HG03520 (cell line): ENCODE measurements around the gene GIMAP6.
"Not testable (repeated sequence)": the region's sequence is repeated elsewhere in the genome, so short reads cannot be mapped to it uniquely, and the experiment has no call there.

ENCODE experiments used
- ATAC-seq: cut with Tn5 transposase; IDR thresholded peaks from one replicate; pipeline ENCODE4 v1.9.1; 2021; ENCODE audit warnings: mild to moderate bottlenecking, moderate library complexity; ENCODE audit not compliant: unreplicated experiment

GIMAP6 gene

GRCh38 chr7:150631866-150632864 lies at the start of gene GIMAP6:
Gene GIMAP6 (minus strand): TSS chr7:150632385. CDS start chr7:150630142, 2,243 bp downstream.
- ATAC-seq = peak; percentile 71

DNA sequence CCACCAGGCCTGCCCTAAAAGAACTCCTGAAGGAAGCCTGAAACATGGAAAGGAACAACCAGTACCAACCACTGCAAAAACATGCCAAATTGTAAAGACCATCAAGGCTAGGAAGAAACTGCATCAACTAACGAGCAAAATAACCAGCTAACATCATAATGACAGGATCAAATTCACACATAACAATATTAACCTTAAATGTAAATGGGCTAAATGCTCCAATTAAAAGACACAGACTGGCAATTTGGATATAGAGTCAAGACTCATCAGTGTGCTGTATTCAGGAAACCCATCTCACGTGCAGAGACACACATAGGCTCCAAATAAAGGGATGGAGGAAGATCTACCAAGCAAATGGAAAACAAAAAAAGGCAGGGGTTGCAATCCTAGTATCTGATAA lies 48.2 kb upstream of the GIMAP6 start:
- not testable (repeated sequence) for ATAC-seq

- ATAC-seq = not testable (repeated sequence)
These were observed 46.4 kb upstream of the GIMAP6 start for GRCh38 chr7:150678601-150679000.

- ATAC-seq = not testable (repeated sequence)
These were observed 44.7 kb upstream of the GIMAP6 start for GRCh38 chr7:150676854-150677253.

DNA sequence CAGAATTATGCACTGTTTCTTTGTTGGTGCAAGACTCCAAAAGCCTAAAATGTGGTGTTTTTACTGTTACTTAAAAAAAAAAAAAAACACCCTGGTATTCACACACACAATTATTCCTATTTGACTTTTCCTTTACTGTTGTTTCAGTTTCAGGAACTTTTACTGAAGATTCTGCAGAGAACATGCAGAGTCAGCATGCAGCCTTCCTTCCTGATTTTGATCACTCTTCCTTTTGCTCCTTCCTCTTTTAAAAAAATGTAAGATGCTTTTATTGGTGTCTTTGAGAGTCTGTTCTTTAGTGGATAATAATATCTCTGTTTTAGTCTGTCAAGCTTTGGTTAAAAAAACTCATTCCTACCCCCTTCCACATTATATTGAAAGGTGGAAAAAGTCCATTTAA lies 44.1 kb upstream of the GIMAP6 start:
- not testable (repeated sequence) for ATAC-seq

DNA sequence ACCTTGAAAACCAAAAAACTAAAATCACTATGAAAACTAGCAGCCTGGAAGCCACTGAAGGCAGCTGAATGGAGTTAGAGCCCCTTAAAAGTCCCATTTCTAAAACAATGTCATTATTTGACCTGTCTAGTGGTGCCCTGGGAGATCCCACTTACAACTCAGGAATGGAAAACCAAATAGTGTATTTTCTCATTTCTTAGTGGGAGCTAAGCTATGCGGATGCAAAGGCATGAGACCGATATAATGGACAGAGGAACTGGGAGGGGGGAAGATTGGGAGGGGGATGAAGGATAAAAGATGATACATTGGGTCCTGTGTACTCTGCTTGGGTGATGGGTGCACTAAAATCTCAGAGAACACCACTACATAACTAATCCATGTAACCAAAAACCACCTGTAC lies 43.5 kb upstream of the GIMAP6 start:
- no peak for ATAC-seq

DNA sequence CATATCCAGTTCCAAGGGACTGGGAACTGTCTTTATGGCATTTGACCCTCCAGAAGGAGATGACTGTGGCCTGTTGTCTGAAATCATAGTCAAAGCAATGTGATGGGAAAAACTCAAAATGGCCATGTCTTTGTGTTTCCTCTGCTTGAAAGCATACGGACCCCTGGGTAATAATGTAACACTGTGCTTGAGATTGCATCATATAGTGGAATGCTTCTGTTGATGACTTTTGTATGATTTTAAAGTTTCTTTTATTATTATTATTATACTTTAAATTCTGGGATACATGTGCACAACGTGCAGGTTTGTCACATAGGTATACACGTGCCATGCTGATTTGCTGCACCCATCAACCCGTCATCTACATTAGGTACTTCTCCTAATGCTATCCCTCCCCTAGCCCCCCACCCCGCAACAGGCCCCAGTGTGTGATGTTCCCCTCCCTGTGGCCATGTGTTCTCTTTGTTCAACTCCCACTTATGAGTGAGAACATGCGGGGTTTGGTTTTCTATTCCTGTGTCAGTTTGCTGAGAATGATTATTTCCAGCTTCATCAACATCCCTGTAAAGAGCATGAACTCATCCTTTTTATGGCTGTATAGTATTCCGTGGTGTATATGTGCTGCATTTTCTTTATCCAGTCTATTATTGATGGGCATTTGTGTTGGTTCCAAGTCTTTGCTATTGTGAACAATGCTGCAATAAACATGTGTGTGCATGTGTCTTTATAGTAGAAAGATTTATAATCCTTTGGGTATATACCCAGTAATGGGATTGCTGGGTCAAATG lies 39.8 kb upstream of the GIMAP6 start:
- not testable (repeated sequence) for ATAC-seq

- ATAC-seq = no peak
These were observed 36.8 kb upstream of the GIMAP6 start for GRCh38 chr7:150668977-150669376.

GRCh38 chr7:150668472-150668911 lies 36.3 kb upstream of the GIMAP6 start:
- peak; percentile 76 for ATAC-seq

DNA sequence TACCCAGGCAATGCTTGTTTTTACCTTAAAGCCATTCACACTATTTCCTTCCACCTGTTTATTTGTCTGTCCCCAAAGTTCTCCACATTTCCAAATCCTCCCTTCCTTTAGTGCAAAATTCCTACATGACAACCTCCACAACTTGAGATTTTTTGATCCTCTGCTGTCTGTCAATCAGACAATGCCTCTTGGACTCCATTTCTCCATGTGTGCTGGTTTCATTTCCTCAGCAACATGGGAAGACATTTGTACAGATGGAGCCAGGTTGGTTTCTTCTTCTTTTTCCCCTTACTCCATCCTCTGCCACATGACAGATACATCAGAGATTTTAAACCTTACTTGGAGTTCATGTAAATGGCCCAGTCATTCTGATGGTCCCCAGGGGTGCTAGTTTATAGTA lies 34.2 kb upstream of the GIMAP6 start:
- no peak for ATAC-seq

DNA sequence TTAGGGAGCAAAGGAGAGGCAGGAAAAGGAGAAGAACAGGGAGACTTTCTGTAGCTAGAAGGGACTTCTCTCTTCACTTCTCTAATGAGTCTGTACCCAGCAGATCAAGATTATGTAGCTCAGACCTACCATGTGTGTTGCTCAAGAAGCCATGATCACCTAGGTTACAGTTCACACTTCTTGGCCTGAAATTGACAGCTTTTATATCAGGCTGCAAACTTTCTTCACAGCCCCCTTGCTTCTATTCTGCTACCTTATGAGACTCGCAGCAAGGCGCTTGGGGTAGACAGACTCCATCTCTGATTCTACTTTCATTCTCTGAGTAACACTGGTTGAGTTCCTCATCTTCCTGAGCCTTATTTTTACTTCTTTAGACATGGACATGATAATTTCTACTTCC lies 33.7 kb upstream of the GIMAP6 start:
- ATAC-seq = no peak

DNA sequence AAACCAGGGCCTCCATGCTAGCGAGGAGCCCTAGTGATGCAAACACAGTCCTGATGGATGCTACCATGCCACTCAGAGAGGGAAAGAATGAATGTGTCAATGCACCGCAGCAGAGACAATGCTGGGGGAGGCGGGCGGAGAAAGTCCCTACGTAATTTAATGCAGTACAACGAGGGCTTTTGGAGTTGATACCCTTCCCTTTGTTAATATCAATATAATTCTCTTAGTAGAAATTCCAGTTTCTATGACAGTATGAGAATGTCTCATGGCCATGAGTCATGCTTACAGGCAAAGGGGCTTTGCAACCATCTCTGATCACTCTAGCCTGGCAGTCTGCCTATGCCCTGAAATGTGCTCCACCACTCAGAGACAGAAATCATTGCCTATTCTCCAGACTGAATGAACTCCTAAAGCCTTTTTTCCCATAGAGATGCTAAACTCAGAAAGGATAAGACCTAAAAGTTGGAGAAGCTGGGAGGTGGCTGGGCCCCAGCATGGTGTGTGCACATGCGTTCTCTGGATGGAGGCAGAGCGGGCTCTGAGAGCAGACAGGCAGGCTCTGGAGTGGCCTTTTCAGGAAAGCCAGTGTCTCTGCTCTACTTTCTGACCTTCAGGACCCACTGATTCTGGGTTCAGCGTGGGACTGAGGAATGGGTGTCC lies 33.0 kb upstream of the GIMAP6 start:
- no peak for ATAC-seq

DNA sequence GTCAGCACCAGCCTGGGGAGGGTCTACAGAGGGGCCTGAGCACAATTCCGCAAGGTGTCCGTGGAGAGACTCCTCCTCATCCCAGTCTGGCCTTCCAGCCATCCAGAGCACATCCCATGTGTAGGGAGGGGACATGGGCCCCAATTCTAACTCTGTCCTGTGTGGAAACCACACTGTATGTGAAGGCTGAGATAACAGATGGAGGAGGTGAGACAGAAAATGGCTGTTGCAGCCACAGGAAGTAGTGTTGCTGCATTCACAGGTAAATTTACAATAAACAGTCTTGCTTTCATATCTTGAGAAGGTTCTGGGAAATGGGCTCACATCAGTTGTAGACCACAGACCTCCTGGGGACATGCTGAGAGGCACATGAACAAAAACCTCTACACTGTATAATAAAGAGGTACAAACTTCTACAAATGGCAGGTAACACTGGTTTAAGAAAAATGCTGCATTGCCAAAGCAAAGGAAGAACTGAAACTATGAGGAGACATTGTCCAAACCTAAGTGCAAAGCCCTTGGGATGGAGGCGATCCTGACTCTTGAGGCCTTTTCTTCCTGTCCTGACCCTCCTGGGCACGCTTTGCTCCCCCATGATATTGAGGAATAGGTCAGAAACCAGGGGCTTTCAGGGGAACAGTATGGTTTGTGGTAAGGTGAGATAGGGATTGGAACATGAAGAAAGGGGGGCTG lies 31.8 kb upstream of the GIMAP6 start:
- ATAC-seq = peak; percentile 28

GRCh38 chr7:150662821-150663220 lies 30.6 kb upstream of the GIMAP6 start:
- not testable (repeated sequence) for ATAC-seq

GRCh38 chr7:150660939-150661613 lies 28.9 kb upstream of the GIMAP6 start:
- no peak for ATAC-seq

GRCh38 chr7:150657526-150657925 lies 25.3 kb upstream of the GIMAP6 start:
- ATAC-seq = no peak

- ATAC-seq = no peak
These were observed 23.9 kb upstream of the GIMAP6 start for GRCh38 chr7:150656047-150656446.

DNA sequence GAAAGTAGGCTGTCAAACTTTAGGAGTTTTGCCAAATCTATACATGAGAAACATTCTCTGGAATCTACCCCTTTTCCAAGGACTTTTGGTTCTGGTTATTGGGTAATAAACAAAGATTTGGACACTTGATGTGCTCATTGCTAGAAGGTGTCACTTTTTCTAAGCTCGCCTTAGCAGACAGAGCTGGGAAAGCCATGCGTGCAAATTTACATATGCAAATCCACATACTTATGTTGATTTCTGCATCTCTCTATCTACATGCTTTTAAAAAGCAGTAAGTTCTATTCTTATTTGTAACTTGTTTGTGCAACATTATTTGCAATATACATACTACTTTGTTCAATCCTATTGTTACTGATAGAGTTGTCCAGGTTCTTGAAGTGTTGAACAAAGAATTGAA lies 22.5 kb upstream of the GIMAP6 start:
- ATAC-seq = no peak

DNA sequence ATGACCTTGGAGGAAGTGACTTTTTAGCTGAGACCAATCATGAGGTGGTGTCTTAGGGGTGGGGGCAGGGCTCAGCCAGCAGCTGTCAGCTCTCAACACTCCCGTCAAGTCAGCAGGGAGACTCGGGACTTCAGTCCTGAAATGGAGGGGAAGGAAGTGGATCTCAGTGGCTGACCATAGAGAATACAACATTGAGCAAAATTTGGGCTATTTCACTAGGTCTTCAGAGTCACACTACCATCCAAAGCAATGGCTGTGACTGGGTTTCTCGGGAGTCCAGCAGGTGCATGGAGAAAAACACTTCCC lies 16.8 kb upstream of the GIMAP6 start:
- no peak for ATAC-seq
